Prostate gland (tissue), 2 donors: ENCODE results near the gene TUBB.

Source experiments
- POLR2A ChIP-seq: fragments of 450-650 bp; IDR thresholded peaks from one replicate; pipeline ENCODE4 v1.6.1; 2016; ENCODE audit warnings: antibody characterized with exemption, mild to moderate bottlenecking
- POLR2AphosphoS5 ChIP-seq: sonication (generic); formaldehyde crosslinking; IDR thresholded peaks from one replicate; pipeline ENCODE4 v1.6.1; 2017; ENCODE audit warnings: antibody characterized with exemption
- TF ChIP-seq, protein P1 (sequence below), 4 experiments: fragments of 200-600 bp in 2 of 4; fragments of 450-650 bp in 2 of 4; sonication (generic) in 2 of 4; IDR thresholded peaks; 1 replicate in 3 of 4; 2 replicates in 1 of 4; pipeline ENCODE4 v1.5.1; 2016 to 2019; ENCODE audit warnings: antibody characterized with exemption in 4 of 4, mild to moderate bottlenecking in 2 of 4, moderate library complexity in 2 of 4

DNA sequence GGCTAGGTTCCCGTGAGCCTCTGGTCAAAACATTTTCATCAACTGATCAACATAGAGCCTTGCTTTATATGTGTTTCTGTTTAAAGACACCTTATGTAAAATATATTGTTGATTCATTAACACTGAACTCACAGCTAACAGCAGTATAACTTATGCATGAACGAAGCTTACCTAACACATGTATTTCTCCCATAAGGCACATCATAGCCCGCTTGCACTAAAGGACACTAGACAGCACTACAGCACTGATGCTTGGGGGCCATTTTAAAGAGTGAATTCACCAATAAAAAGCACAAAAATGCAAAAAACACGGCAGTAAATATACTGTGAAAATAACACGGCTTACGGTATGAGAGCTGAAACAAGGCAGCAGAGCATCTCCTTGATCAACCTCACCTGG lies 18.4 kb downstream of the TUBB start:
- no peak for TF ChIP-seq POLR2AphosphoS5
- TF ChIP-seq, protein P1, sequence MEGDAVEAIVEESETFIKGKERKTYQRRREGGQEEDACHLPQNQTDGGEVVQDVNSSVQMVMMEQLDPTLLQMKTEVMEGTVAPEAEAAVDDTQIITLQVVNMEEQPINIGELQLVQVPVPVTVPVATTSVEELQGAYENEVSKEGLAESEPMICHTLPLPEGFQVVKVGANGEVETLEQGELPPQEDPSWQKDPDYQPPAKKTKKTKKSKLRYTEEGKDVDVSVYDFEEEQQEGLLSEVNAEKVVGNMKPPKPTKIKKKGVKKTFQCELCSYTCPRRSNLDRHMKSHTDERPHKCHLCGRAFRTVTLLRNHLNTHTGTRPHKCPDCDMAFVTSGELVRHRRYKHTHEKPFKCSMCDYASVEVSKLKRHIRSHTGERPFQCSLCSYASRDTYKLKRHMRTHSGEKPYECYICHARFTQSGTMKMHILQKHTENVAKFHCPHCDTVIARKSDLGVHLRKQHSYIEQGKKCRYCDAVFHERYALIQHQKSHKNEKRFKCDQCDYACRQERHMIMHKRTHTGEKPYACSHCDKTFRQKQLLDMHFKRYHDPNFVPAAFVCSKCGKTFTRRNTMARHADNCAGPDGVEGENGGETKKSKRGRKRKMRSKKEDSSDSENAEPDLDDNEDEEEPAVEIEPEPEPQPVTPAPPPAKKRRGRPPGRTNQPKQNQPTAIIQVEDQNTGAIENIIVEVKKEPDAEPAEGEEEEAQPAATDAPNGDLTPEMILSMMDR (IDR thresholded peaks at IDR 0.05): no peak
- no peak for TF ChIP-seq POLR2A
